WI38 (cell line): Measurements from ENCODE around the gene MTM1.

Source experiments
- H3K4me3 ChIP-seq: 2 replicates; pipeline ENCODE4 v1.5.1; 2011; ENCODE audit warnings: low read depth, mild to moderate bottlenecking, control low read depth, low read length
- CTCF ChIP-seq: IDR thresholded peaks from 2 replicates; pipeline ENCODE4 v1.5.1; 2012; ENCODE audit warnings: low read depth, mild to moderate bottlenecking, control low read depth, low read length

MTM1 gene

GRCh38 chrX:150694738-150695410 is 126.5 kb downstream of the MTM1 start:
- no peak for TF ChIP-seq CTCF
- no peak overlapping the region for H3K4me3 ChIP-seq

- TF ChIP-seq CTCF: no peak
- H3K4me3 ChIP-seq: no peak overlapping the region
These were observed 127.9 kb downstream of the MTM1 start for GRCh38 chrX:150696331-150696730.

- no peak overlapping the region for H3K4me3 ChIP-seq
- TF ChIP-seq CTCF: no peak
These were observed 128.4 kb downstream of the MTM1 start for GRCh38 chrX:150696866-150697265.

GRCh38 chrX:150697641-150698040 is 129.2 kb downstream of the MTM1 start:
- TF ChIP-seq CTCF: no peak
- no peak overlapping the region for H3K4me3 ChIP-seq

GRCh38 chrX:150698981-150699380 is 130.6 kb downstream of the MTM1 start:
- H3K4me3 ChIP-seq: no peak overlapping the region
- no peak for TF ChIP-seq CTCF

GRCh38 chrX:150700107-150700506 is 131.7 kb downstream of the MTM1 start:
- no peak overlapping the region for H3K4me3 ChIP-seq
- TF ChIP-seq CTCF: no peak

GRCh38 chrX:150701377-150701776 is 133.0 kb downstream of the MTM1 start:
- no peak overlapping the region for H3K4me3 ChIP-seq
- TF ChIP-seq CTCF: no peak
